K562 (cell line): Measurements from ENCODE around the gene MAPK8IP2. TPM values are rescaled to one million over a fixed set of nuclear protein-coding genes. Genes with fewer than 3 reads are reported as not detected.

Experiments used
- ATAC-seq: fragments of 200-7000 bp; cut with Tn5 transposase; 3 replicates; pipeline ENCODE4 v1.9.1; 2020; ENCODE audit warnings: moderate library complexity
- BruUV-seq: library from RNA; stranded (reverse); fragments of 400-500 nt; replicated peaks from 2 replicates; lab custom pipeline; 2021; lab: Mats Ljungman, UMichigan
- CTCF ChIA-PET: fragments of 300-600 bp; formaldehyde crosslinking; extraction: SDS; loops from one replicate; lab custom pipeline; 2021; ENCODE audit warnings: low intra/inter-chr PET ratio; lab: Yijun Ruan, JAX
- POLR2A ChIA-PET: fragments of 300-600, 350-650 bp; sonication (Branson Sonifier 250); formaldehyde crosslinking; extraction: SDS; loops from one replicate; lab custom pipeline; 2021; ENCODE audit warnings: antibody characterized with exemption, inconsistent platforms; lab: Yijun Ruan, JAX
- DNase-seq, 4 experiments: peaks; one replicate each; pipeline versions ENCODE4 v3.0.0 to v3.0.0-alpha.2; 2011 to 2018; ENCODE audit warnings: low spot score in 3 of 4, mixed read lengths in 3 of 4; ENCODE audit errors: extremely low read depth in 1 of 4
- FAIRE-seq: peaks from 2 replicates; lab custom pipeline; 2011; peaks lifted over from hg19 to GRCh38; lab: Jason Lieb, UNC
- H2AFZ ChIP-seq: 2 replicates; pipeline ENCODE4 v1.6.0; 2011; ENCODE audit warnings: low read depth, low read length, control low read depth, inconsistent platforms
- H3K27ac ChIP-seq: fragments of 200-600 bp; 3 replicates; pipeline ENCODE4 v1.8.0; 2011; ENCODE audit warnings: low read depth, mild to moderate bottlenecking, control low read depth, inconsistent platforms, low read length, moderate library complexity, mixed read lengths; ENCODE audit errors: extremely low read depth
- H3K27me3 ChIP-seq, 2 experiments: fragments of 300-600 bp in 1 of 2; 2 replicates in 1 of 2; 3 replicates in 1 of 2; pipeline versions ENCODE4 v1.6.0 to v1.8.0; 2011; ENCODE audit warnings: inconsistent platforms in 2 of 2, low read length in 2 of 2, mild to moderate bottlenecking in 1 of 2, mixed read lengths in 1 of 2, moderate library complexity in 1 of 2; ENCODE audit not compliant: control insufficient read depth in 2 of 2, insufficient read depth in 2 of 2
- H3K36me3 ChIP-seq: fragments of 300-600 bp; 3 replicates; pipeline ENCODE4 v1.8.0; 2011; ENCODE audit warnings: mild to moderate bottlenecking, low read length, inconsistent platforms; ENCODE audit not compliant: control insufficient read depth, insufficient read depth
- H3K4me1 ChIP-seq, 2 experiments: fragments of 200-600 bp in 1 of 2; replicated peaks in 1 of 2; 2 replicates in 1 of 2; 3 replicates in 1 of 2; pipeline versions ENCODE4 v1.5.1 to v1.8.0; 2011; ENCODE audit warnings: inconsistent platforms in 2 of 2, low read length in 2 of 2, mild to moderate bottlenecking in 1 of 2, mixed read lengths in 1 of 2, moderate library complexity in 1 of 2; ENCODE audit not compliant: control insufficient read depth in 2 of 2, insufficient read depth in 2 of 2
- H3K4me2 ChIP-seq: 2 replicates; pipeline ENCODE4 v1.6.1; 2011; ENCODE audit warnings: low read length, control low read depth, inconsistent platforms, mixed read lengths; ENCODE audit not compliant: insufficient read depth
- H3K4me3 ChIP-seq: fragments of 200-600 bp; sonication (generic), shearing (Covaris generic); 2 replicates; pipeline ENCODE4 v1.5.1; 2016; ENCODE audit warnings: control low read depth, inconsistent platforms
- H3K79me2 ChIP-seq: fragments of 200-600 bp; 3 replicates; pipeline ENCODE4 v1.8.0; 2011; ENCODE audit warnings: low read length, inconsistent platforms; ENCODE audit not compliant: control insufficient read depth, insufficient read depth
- H3K9ac ChIP-seq, 2 experiments: 2 replicates each; pipeline versions ENCODE4 v1.6.0 to v1.6.1; 2011; ENCODE audit warnings: low read depth in 2 of 2, low read length in 2 of 2, control low read depth in 1 of 2, inconsistent platforms in 1 of 2, mild to moderate bottlenecking in 1 of 2, mixed read lengths in 1 of 2; ENCODE audit not compliant: insufficient read depth in 1 of 2
- H3K9me1 ChIP-seq: one replicate; pipeline ENCODE4 v1.6.0; 2011; ENCODE audit warnings: inconsistent platforms, mild to moderate bottlenecking, low read length, moderate library complexity; ENCODE audit not compliant: control insufficient read depth, insufficient read depth
- H3K9me3 ChIP-seq: replicated peaks from 2 replicates; pipeline ENCODE4 v1.5.1; 2011; ENCODE audit warnings: low read depth, low read length, inconsistent platforms; ENCODE audit not compliant: control insufficient read depth, insufficient read depth
- H4K20me1 ChIP-seq: replicated peaks from 2 replicates; pipeline ENCODE4 v1.6.1; 2011; ENCODE audit warnings: low read length, inconsistent platforms, mixed read lengths; ENCODE audit not compliant: control insufficient read depth, insufficient read depth
- ELF1 ChIP-seq: fragments of 200-800 bp; sonication (Bioruptor generic); IDR thresholded peaks from 2 replicates; pipeline ENCODE4 v1.6.1; 2016; ENCODE audit warnings: missing genetic modification characterization, missing compliant biosample characterization
- ETV1 ChIP-seq: fragments of 450-650 bp; conservative IDR thresholded peaks from 2 replicates; pipeline ENCODE4 v1.6.1; 2016; ENCODE audit warnings: missing genetic modification characterization, control low read depth, low read depth, missing compliant biosample characterization
- MAZ ChIP-seq, 2 experiments: fragments of 450-650 bp in 1 of 2; sonication (generic) in 1 of 2; formaldehyde crosslinking; IDR thresholded peaks in 1 of 2; conservative IDR thresholded peaks in 1 of 2; 2 replicates each; pipeline versions ENCODE4 v1.4.0 to v1.5.0; 2020; ENCODE audit warnings: mild to moderate bottlenecking in 1 of 2, missing genetic modification reagents in 1 of 2
- RBM15 ChIP-seq: fragments of 200-400 bp; formaldehyde crosslinking; IDR thresholded peaks from 2 replicates; pipeline ENCODE4 v1.6.1; 2018; ENCODE audit warnings: mild to moderate bottlenecking, low read length, moderate library complexity; ENCODE audit not compliant: insufficient read depth
- SMAD3 ChIP-seq: fragments of 450-650 bp; formaldehyde crosslinking; conservative IDR thresholded peaks from 2 replicates; pipeline ENCODE4 v1.4.0; 2020; ENCODE audit warnings: mild to moderate bottlenecking
- TARDBP ChIP-seq: fragments of 450-650 bp; IDR thresholded peaks from 2 replicates; pipeline ENCODE4 v1.6.1; 2016
- TOE1 ChIP-seq, 2 experiments: fragments of 450-650 bp in 1 of 2; sonication (generic) in 1 of 2; formaldehyde crosslinking in 1 of 2; IDR thresholded peaks; 2 replicates each; pipeline versions ENCODE4 v1.7.1 to v1.8.0; 2016 to 2022; ENCODE audit warnings: borderline replicate concordance in 2 of 2, mild to moderate bottlenecking in 2 of 2, antibody characterized with exemption in 1 of 2, inconsistent platforms in 1 of 2, low read depth in 1 of 2, missing genetic modification reagents in 1 of 2, moderate library complexity in 1 of 2
- XRCC5 ChIP-seq: fragments of 200-400 bp; formaldehyde crosslinking; IDR thresholded peaks from 2 replicates; pipeline ENCODE4 v1.6.1; 2017; ENCODE audit warnings: low read depth, mild to moderate bottlenecking, low read length
- ZNF444 ChIP-seq: fragments of 250-450 bp; sonication (Bioruptor Pico); IDR thresholded peaks from 2 replicates; pipeline ENCODE4 v1.4.0; 2020; ENCODE audit warnings: mild to moderate bottlenecking, moderate library complexity
- ZNF507 ChIP-seq: conservative IDR thresholded peaks from 2 replicates; pipeline ENCODE4 v1.6.1; 2017; ENCODE audit warnings: missing genetic modification characterization, missing compliant biosample characterization
- ZNF644 ChIP-seq: fragments of 200-800 bp; sonication (Bioruptor generic); IDR thresholded peaks from 2 replicates; pipeline ENCODE4 v1.6.1; 2016; ENCODE audit warnings: low read depth, missing genetic modification characterization, missing compliant biosample characterization
- ZNF76 ChIP-seq: fragments of 250-450 bp; sonication (Bioruptor Pico); IDR thresholded peaks from 2 replicates; pipeline ENCODE4 v1.4.0; 2020; ENCODE audit warnings: mild to moderate bottlenecking, moderate library complexity, borderline replicate concordance
- WGBS: fragments of 100-300 bp; shearing (Covaris generic); methylation state at CpG from one replicate; pipeline ENCODE4 v1.1.6; 2016; ENCODE audit warnings: low coverage, mixed read lengths; ENCODE audit not compliant: insufficient coverage; ENCODE audit errors: missing lambda C conversion rate; 5-methylcytosine and 5-hydroxymethylcytosine counted together
- in situ Hi-C: fragments of 300-500 bp; cut with MboI; formaldehyde crosslinking; loops from 4 replicates; pipeline ENCODE4 v1.15.0; 2018; ENCODE audit warnings: inconsistent platforms, mixed read lengths
- intact Hi-C: fragments of 100-400 bp; cut with micrococcal nuclease; formaldehyde crosslinking; loops from 2 replicates; pipeline ENCODE4 v1.14.2; 2022
- polyA plus RNA-seq, 8 experiments: library from polyadenylated mRNA; depleted of rRNA in 4 of 8; stranded (reverse) in 5 of 8; unstranded in 3 of 8; fragments of >200 nt; fragmentation: Nextera tagmentation in 2 of 8; fragmentation: Illumina TruSeq in 1 of 8; extraction: Ambion mirVana in 2 of 8; extraction: Trizol in 1 of 8; gene quantifications; 2 replicates each; pipeline versions ENCODE4 v1.2.1 to v1.2.3, GENCODE V29; 2011 to 2014; ENCODE audit warnings: inconsistent platforms in 1 of 8, missing spikeins in 1 of 8
- total RNA-seq, 7 experiments: library from RNA; depleted of rRNA in 6 of 7; stranded (reverse); fragments of >200 nt in 6 of 7; fragmentation: Illumina TruSeq in 2 of 7; extraction: Trizol in 2 of 7; gene quantifications; 2 replicates each; pipeline versions ENCODE4 v1.2.1 to v1.2.3, GENCODE V29; 2011 to 2021; ENCODE audit warnings: low replicate concordance in 1 of 7
- TF ChIP-seq, protein P1 (sequence below), 2 experiments: fragments of 450-650 bp; conservative IDR thresholded peaks; 2 replicates each; pipeline ENCODE4 v1.6.1; 2017; ENCODE audit warnings: mild to moderate bottlenecking in 2 of 2, moderate library complexity in 2 of 2
- TF ChIP-seq, protein P2 (sequence below): fragments of 250-450 bp; sonication (Bioruptor Pico); IDR thresholded peaks from 2 replicates; pipeline ENCODE4 v1.8.0; 2022; ENCODE audit warnings: inconsistent platforms, mild to moderate bottlenecking, moderate library complexity, borderline replicate concordance
- TF ChIP-seq, protein P3 (sequence below), 2 experiments: fragments of 450-650 bp in 1 of 2; sonication (generic) in 1 of 2; formaldehyde crosslinking in 1 of 2; IDR thresholded peaks in 1 of 2; conservative IDR thresholded peaks in 1 of 2; 2 replicates each; pipeline versions ENCODE4 v1.6.1 to v1.8.1; 2016 to 2023; ENCODE audit warnings: mild to moderate bottlenecking in 2 of 2, moderate library complexity in 2 of 2, inconsistent platforms in 1 of 2, missing genetic modification reagents in 1 of 2

MAPK8IP2 gene
- total and polyA plus RNA-seq, 9 of the 15 experiments (the other 6 are each of a cell fraction or from before 2014, with no cell fraction given): 0.01 to 0.47 (median 0.07) TPM; not detected in 2

DNA sequence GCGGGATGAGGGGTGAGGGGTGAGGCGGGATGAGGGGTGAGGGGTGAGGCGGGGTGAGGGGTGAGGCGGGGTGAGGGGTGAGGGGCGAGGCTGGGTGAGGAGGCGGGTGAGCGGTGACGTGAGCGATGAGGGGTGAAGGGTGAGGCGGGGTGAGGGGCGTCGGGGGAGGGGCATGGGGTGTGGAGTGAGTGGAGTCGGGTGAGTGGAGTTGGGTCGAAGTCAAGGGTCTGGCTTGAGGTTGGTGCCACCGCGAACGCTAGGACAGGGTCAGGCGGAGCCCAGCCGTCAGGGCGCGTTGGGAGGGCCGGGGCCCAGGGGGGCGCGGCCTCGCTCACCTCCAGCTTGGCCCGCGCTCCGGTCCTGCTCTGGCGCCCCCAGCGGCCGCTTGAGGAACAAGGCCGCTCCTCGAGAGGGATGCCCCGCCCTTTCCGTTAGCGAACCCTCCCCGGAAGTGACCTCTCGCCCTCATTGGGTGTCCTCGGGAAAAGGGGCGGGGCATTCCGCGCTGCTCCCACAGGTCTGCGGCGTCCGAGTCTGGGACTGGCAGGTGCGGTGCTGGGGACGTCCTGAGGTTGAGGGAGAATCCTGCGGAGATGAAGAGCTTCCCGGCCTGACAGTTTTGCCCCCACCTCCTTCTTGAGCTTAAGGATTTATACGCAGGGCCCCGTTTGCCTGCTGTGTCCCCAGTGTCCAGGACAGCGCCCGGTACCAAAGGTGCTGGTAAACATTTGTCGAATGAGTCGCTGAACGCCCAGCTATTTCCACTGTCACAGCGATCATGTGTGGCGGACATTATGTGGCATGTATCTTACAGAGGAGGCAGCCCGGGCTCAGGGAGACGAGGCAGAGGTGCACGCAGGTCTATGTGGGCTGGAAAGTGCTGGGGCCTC, 37.8 kb upstream of the MAPK8IP2 start, which contains the start of gene SYCE3:
SYCE3 (minus strand) TSS at position 397 of the 890 bp plus-strand sequence. CDS start 6,514 bp downstream, outside the sequence.
- DNase-seq (peak; percentile 92 to 96 (median 93)), ATAC-seq (peak; percentile 98), FAIRE-seq (peak; percentile 96)
- Histone ChIP-seq H3K79me2 (no peaks in the 10 kb centered on the region), H4K20me1 (no peaks in the 10 kb centered on the region), H3K9ac (peak within 1 kb of the TSS; percentile 53 to 93; a peak in 3 of 4 replicates), H3K4me3 (peak within 1 kb of the TSS; percentile 57), H3K9me1 (no peaks in the 10 kb centered on the region), H2AFZ (peak within 1 kb of the TSS; percentile 87), H3K36me3 (no peaks in the 10 kb centered on the region), H3K4me1 (peaks cover 0 to 13% of the 10 kb centered on the region in 2 experiments; a peak in 1 of 5 replicates), H3K9me3 (no peaks in the 10 kb centered on the region), H3K27me3 (no peaks in the 10 kb centered on the region), H3K4me2 (peak within 1 kb of the TSS; percentile 87), H3K27ac (peak within 1 kb of the TSS; percentile 39; the same call in 1 of the 3 replicates)
- intact Hi-C loops: loop anchor here (5.0 kb wide), 1 partner anchor 35 kb away; the partner anchor contains the start of gene SCO2
- POLR2A ChIA-PET: interaction anchor here (0.5 to 1.3 kb wide), 11 partner anchors 12 to 158 kb away, joined by 3 to 7 read pairs (median 4); no protein-coding TSS in a partner anchor
- TSS peak; percentile 94 for BruUV-seq
- WGBS: 1% methylated on average over 27 of the region's 61 CpGs
- in situ Hi-C loops: no loop called here
- CTCF ChIA-PET: no interaction called here
- TF ChIP-seq, protein P1, sequence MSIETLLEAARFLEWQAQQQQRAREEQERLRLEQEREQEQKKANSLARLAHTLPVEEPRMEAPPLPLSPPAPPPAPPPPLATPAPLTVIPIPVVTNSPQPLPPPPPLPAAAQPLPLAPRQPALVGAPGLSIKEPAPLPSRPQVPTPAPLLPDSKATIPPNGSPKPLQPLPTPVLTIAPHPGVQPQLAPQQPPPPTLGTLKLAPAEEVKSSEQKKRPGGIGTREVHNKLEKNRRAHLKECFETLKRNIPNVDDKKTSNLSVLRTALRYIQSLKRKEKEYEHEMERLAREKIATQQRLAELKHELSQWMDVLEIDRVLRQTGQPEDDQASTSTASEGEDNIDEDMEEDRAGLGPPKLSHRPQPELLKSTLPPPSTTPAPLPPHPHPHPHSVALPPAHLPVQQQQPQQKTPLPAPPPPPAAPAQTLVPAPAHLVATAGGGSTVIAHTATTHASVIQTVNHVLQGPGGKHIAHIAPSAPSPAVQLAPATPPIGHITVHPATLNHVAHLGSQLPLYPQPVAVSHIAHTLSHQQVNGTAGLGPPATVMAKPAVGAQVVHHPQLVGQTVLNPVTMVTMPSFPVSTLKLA (conservative IDR thresholded peaks at IDR 0.05): peak; percentile 32 to 56; a peak in 2 of 4 replicates
- no peak for TF ChIP-seq ZNF644
- TF ChIP-seq MAZ (CRISPR knock-in tag; conservative IDR thresholded peaks at IDR 0.05 in 1 of 2, IDR thresholded peaks at IDR 0.05 in 1 of 2): peak; percentile 75 to 95
- no peak for TF ChIP-seq ZNF444 (CRISPR knock-in tag)
- peak; percentile 61 for TF ChIP-seq ETV1 (tag)
- TF ChIP-seq SMAD3: no peak
- TF ChIP-seq, protein P2, sequence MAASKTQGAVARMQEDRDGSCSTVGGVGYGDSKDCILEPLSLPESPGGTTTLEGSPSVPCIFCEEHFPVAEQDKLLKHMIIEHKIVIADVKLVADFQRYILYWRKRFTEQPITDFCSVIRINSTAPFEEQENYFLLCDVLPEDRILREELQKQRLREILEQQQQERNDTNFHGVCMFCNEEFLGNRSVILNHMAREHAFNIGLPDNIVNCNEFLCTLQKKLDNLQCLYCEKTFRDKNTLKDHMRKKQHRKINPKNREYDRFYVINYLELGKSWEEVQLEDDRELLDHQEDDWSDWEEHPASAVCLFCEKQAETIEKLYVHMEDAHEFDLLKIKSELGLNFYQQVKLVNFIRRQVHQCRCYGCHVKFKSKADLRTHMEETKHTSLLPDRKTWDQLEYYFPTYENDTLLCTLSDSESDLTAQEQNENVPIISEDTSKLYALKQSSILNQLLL (CRISPR knock-in tag): no peak
- TF ChIP-seq RBM15: no peak
- 0 out of 2 replicates have a peak, but pooled peaks have one; percentile 25 for TF ChIP-seq TOE1 (IDR thresholded peaks at IDR 0.05; ENCODE audit: borderline replicate concordance)
- TF ChIP-seq TOE1 (CRISPR knock-in tag; IDR thresholded peaks at IDR 0.05; ENCODE audit: borderline replicate concordance, low read depth): no peak
- TF ChIP-seq ELF1 (tag): peak; percentile 76
- no peak for TF ChIP-seq ZNF76 (CRISPR knock-in tag)
- TF ChIP-seq TARDBP: 0 out of 2 replicates have a peak, but pooled peaks have one; percentile 56
- no peak for TF ChIP-seq ZNF507 (tag)
- TF ChIP-seq, protein P3, sequence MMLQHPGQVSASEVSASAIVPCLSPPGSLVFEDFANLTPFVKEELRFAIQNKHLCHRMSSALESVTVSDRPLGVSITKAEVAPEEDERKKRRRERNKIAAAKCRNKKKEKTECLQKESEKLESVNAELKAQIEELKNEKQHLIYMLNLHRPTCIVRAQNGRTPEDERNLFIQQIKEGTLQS (IDR thresholded peaks at IDR 0.05): no peak
- TF ChIP-seq, protein P3 (CRISPR knock-in tag; conservative IDR thresholded peaks at IDR 0.05): no peak
- 0 out of 2 replicates have a peak, but pooled peaks have one; percentile 64 for TF ChIP-seq XRCC5
